ENCODE results near the gene TSPAN32. TPM values are rescaled to one million over a fixed set of nuclear protein-coding genes. Genes with fewer than 3 reads are reported as not detected.

TSPAN32 gene
- total RNA-seq, 2 donors from 2014 or later: 8.1 to 14.8 TPM

DNA sequence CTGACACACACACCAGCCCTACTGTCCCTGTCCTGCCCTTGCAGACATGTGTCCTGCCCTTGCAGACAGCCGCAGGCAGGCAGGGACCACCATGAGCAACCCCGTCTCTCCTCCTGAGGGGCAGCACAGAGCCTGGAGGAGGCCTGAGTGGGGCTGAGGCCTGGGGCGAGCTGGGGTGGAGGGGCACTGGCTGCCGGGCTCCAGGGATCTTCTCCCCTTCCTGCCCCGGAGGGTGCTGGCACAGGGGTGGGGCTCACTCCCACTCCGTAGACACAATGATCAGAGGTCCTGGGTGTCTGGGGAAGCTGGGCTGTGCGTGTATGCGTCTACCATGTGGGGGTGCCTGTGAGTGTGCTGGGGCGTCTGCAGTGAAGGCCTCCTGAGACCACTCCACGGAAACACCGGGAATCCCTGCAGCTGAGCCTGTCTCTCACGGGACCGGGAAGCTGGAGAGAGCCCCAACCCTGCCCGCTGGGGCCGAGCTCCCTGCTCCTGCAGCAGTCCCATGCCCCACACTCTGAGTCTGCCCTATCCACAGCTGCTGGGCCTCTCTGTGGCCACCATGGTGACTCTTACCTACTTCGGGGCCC lies 588 bp downstream of the TSPAN32 start:
- Mint-ChIP-seq H3K36me3 (ENCODE audit: low read depth) (no peaks in the 10 kb centered on the region), H3K4me3 (peak overlapping the region; percentile 97), H3K9me3 (no peaks in the 10 kb centered on the region), H3K27ac (peak overlapping the region; percentile 96), H3K4me1 (peaks cover 22% of the 10 kb centered on the region), H3K27me3 (no peaks in the 10 kb centered on the region)
- peak; percentile 30 for ATAC-seq (replicated peaks)

DNA sequence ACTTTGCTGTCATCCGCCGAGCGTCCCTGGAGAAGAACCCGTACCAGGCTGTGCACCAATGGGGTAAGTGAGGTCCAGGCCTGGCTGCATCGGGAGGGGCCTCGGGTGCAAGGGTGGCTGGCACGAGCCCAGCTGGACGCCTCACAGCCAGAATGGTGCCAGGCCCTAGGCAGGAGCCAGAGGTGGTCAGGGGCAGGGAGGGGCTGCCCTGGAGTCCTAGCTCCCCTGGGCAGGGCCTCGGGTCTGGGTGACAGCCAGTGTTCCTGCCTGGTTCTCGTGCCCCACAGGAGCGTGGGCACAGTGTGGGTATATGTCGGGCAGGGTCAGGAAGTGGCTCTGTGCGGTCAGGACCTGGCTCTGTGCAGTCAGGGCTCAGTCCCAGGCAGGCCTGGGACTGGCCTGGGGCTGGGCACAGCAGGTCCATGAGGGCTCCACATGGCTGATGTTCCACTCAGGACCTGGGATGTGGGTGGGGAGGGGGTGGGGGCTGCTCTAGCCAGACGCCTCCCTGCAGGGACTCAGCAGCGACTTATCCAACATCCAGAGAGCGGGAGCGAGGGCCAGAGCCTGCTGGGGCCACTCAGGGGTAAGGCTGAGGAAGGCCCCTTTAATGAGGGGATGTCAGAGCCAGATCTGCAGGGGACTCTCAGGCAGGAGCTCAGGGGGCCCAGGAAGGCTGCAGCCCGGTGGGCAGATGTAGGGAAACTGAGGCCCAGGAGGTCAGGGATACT lies 1.2 kb downstream of the TSPAN32 start:
- Mint-ChIP-seq H3K36me3 (ENCODE audit: low read depth) (no peaks in the 10 kb centered on the region), H3K27me3 (no peaks in the 10 kb centered on the region), H3K9me3 (no peaks in the 10 kb centered on the region), H3K4me1 (peaks cover 16% of the 10 kb centered on the region), H3K27ac (peak overlapping the region; percentile 96), H3K4me3 (peak overlapping the region; percentile 97)
- ATAC-seq (replicated peaks): peak; percentile 20

DNA sequence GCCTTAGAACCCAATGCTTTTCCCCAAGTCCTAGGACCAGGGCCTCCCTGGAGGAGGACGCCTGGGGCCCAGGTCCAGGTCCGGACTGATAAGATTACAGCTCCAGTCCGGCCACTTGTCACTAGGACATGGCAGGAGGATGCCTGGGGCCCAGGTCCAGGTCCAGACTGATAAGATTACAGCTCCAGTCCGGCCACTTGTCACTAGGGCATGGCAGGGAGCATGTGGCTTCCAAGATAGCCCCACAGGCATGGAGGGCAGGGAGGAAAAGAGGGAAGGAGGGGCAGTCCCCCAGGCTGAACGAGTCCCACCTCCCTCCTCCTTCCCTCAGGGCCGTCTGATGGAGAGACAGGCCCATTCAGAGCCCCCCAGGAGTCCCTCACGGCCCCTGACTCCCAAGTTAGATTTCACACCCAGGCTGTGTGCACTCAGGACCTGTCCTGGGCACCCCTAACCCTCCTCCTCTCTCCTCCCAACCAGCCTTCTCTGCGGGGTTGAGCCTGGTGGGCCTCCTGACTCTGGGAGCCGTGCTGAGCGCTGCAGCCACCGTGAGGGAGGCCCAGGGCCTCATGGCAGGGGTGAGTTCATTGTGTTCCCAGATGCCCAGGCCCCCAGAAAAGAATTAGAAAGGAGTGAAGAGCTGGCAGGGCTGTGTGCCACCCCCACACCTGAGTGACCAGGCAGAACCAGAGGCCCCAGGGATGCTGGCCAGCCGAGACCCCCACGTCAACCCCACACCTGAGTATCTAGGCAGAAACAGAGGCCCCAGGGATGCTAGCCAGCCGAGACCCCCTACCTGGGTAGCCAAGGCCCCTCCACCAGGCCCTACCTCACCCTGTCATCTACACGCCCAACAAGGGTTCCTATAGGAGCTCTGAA lies 2.1 kb downstream of the TSPAN32 start:
- Mint-ChIP-seq H3K9me3 (no peaks in the 10 kb centered on the region), H3K4me3 (peak overlapping the region; percentile 97), H3K4me1 (peaks cover 15% of the 10 kb centered on the region), H3K27me3 (no peaks in the 10 kb centered on the region), H3K36me3 (ENCODE audit: low read depth) (no peaks in the 10 kb centered on the region), H3K27ac (no peak overlapping the region)
- no peak for ATAC-seq (replicated peaks)

- H3K4me1 Mint-ChIP-seq: peaks cover 15% of the 10 kb centered on the region
Measured at GRCh38 chr11:2304506-2305139, 2.8 kb downstream of the TSPAN32 start.

DNA sequence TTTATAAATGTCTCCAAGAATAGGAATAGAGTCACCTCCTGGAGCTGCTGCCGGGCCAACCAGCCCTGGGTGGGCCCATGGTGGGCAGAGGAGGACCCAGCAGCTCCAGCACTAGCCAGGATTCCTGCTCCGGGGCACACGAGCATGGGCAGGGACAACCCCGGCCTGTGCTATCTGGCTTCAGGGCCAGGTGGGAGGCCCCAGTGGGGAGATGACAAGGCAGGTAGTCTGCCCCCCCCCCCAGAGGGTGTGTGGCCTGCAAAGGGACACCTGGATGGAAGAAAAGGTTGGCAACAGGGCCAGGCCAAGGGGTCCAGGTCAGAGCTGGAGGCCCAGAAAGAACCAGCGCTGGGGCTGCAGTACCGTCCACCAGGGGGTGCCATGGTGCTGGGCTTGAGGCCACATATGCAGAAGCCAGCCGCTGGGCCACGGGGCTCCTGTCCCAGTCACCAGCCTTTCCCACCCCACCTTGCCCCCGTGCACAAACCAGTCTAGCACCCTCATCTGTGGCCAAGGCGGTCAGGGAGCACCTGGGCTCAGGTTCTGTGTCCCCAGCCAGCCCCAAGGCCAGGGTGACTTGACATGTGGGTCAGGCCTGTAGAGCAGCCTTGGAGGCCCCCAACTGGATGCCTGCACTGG lies 3.4 kb downstream of the TSPAN32 start:
- Mint-ChIP-seq H3K9me3 (no peaks in the 10 kb centered on the region), H3K27me3 (no peaks in the 10 kb centered on the region), H3K4me3 (peak overlapping the region; percentile 79), H3K36me3 (ENCODE audit: low read depth) (no peaks in the 10 kb centered on the region), H3K27ac (peak overlapping the region; percentile 38), H3K4me1 (peaks cover 15% of the 10 kb centered on the region)
- ATAC-seq (replicated peaks): peak; percentile 40

More at GRCh38 chr11:2304506-2305139, 2.8 kb downstream of the TSPAN32 start:
- Mint-ChIP-seq H3K27me3 (no peaks in the 10 kb centered on the region), H3K36me3 (ENCODE audit: low read depth) (no peaks in the 10 kb centered on the region), H3K4me3 (peak overlapping the region; percentile 79), H3K27ac (peak overlapping the region; percentile 38), H3K9me3 (no peaks in the 10 kb centered on the region)
- no peak for ATAC-seq (replicated peaks)

GRCh38 chr11:2305788-2306451 lies 4.1 kb downstream of the TSPAN32 start:
- Mint-ChIP-seq H3K36me3 (ENCODE audit: low read depth) (no peaks in the 10 kb centered on the region), H3K9me3 (no peaks in the 10 kb centered on the region), H3K27ac (peak overlapping the region; percentile 96), H3K4me3 (peak overlapping the region; percentile 79), H3K27me3 (no peaks in the 10 kb centered on the region), H3K4me1 (peaks cover 15% of the 10 kb centered on the region)
- ATAC-seq (replicated peaks): no peak

- ATAC-seq (replicated peaks): no peak
- Mint-ChIP-seq H3K4me3 (peak overlapping the region; percentile 79), H3K36me3 (ENCODE audit: low read depth) (no peaks in the 10 kb centered on the region), H3K4me1 (peaks cover 15% of the 10 kb centered on the region), H3K27ac (peak overlapping the region; percentile 96), H3K27me3 (no peaks in the 10 kb centered on the region), H3K9me3 (no peaks in the 10 kb centered on the region)
Measured at GRCh38 chr11:2306452-2306823, 4.6 kb downstream of the TSPAN32 start.

GRCh38 chr11:2306877-2307500 lies 5.2 kb downstream of the TSPAN32 start:
- Mint-ChIP-seq H3K36me3 (ENCODE audit: low read depth) (no peaks in the 10 kb centered on the region), H3K27ac (peak overlapping the region; percentile 96), H3K4me3 (peak overlapping the region; percentile 79), H3K27me3 (no peaks in the 10 kb centered on the region), H3K9me3 (no peaks in the 10 kb centered on the region), H3K4me1 (peaks cover 15% of the 10 kb centered on the region)
- ATAC-seq (replicated peaks): no peak

DNA sequence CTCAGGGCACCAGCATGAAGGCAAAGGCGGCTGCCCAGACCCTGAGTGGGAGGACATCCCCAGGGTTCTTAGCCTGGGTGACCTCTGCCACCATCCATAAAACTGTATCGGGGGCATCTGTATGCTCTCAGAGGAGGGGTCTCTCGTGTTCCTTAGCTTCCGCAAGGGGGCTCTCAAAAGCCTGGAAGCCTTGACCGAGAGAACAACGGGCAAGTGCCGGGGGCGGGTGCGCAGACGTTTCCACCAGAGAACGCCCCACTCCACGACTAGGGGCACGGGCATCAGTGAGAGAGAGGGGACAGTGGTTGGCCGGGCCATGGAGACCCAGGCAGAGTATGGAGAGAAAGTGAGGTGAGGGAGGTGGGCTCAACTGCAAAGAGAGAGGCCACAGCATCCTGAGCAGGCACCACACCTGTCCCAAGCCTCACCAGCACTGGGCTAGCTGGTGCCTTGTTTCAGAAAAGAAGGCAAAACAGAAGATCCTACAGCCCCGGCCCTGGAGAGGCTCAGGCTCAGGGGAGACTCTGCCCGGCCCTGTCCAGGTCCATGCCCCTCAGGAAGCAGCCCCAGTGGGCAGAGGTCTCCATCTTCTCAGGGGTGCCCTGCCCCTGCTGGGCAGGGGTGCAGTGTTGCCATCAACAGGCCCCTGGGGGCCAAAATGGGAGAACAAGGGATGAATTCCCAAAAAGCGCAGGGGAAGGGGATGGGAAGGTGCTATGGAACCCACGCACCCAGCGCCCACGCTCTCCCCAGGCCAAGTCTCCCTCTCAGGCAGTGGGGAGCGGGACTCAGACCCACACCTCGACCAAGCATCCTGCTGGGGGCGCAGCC lies 5.9 kb downstream of the TSPAN32 start:
- peaks cover 12% of the 10 kb centered on the region for H3K4me1 Mint-ChIP-seq
- no peaks in the 10 kb centered on the region for H3K9me3 Mint-ChIP-seq
- no peaks in the 10 kb centered on the region for H3K36me3 Mint-ChIP-seq (ENCODE audit: low read depth)
- H3K4me3 Mint-ChIP-seq: no peak overlapping the region
- no peaks in the 10 kb centered on the region for H3K27me3 Mint-ChIP-seq
- no peak for ATAC-seq (replicated peaks)
- no peak overlapping the region for H3K27ac Mint-ChIP-seq

DNA sequence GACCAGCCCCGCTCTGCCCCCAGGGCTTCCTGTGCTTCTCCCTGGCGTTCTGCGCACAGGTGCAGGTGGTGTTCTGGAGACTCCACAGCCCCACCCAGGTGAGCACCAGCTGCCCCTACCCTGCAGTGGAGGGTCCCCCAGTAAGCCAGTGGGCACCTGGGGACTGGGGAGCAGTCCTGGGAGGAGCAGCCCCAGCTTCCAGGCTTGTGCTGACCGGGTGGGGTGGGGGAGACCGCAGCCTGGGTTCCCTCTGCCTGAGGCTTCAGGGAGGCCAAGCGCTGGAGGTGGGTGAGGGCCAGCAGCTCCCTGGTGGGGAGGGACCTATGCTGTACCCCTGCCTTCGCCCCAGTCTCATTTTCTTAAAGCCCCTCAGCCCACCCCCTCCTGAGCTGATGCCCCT lies 6.9 kb downstream of the TSPAN32 start:
- Mint-ChIP-seq H3K27me3 (no peaks in the 10 kb centered on the region), H3K4me1 (peaks cover 9% of the 10 kb centered on the region), H3K27ac (no peak overlapping the region), H3K4me3 (no peak overlapping the region), H3K36me3 (ENCODE audit: low read depth) (no peaks in the 10 kb centered on the region), H3K9me3 (no peaks in the 10 kb centered on the region)
- no peak for ATAC-seq (replicated peaks)

GRCh38 chr11:2309251-2310072 lies 7.6 kb downstream of the TSPAN32 start:
- no peaks in the 10 kb centered on the region for H3K36me3 Mint-ChIP-seq (ENCODE audit: low read depth)
- no peak overlapping the region for H3K27ac Mint-ChIP-seq
- H3K4me1 Mint-ChIP-seq: peaks cover 9% of the 10 kb centered on the region
- H3K27me3 Mint-ChIP-seq: no peaks in the 10 kb centered on the region
- no peak overlapping the region for H3K4me3 Mint-ChIP-seq
- no peak for ATAC-seq (replicated peaks)
- no peaks in the 10 kb centered on the region for H3K9me3 Mint-ChIP-seq

Data from activated T-helper 17 cell treated with anti-CD3 and anti-CD28 coated beads, Interleukin-2, amount 50 U/mL, for 72 hours (primary cell).